ENCODE results near the gene ZFAND4. TPM values are rescaled to one million over a fixed set of nuclear protein-coding genes. Genes with fewer than 3 reads are reported as not detected.

ZFAND4 gene
- total RNA-seq, 1 experiment from 2014 or later: 18.3 TPM

- TF ChIP-seq, protein P1, sequence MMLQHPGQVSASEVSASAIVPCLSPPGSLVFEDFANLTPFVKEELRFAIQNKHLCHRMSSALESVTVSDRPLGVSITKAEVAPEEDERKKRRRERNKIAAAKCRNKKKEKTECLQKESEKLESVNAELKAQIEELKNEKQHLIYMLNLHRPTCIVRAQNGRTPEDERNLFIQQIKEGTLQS (CRISPR knock-in tag; conservative IDR thresholded peaks at IDR 0.05): no peak
- TF ChIP-seq MLX (CRISPR knock-in tag; IDR thresholded peaks at IDR 0.05): no peak
- no peak for TF ChIP-seq CTCF (IDR thresholded peaks at IDR 0.05)
- TF ChIP-seq, protein P2, sequence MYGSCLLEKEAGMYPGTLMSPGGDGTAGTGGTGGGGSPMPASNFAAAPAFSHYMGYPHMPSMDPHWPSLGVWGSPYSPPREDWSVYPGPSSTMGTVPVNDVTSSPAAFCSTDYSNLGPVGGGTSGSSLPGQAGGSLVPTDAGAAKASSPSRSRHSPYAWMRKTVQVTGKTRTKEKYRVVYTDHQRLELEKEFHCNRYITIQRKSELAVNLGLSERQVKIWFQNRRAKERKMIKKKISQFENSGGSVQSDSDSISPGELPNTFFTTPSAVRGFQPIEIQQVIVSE (CRISPR knock-in tag; IDR thresholded peaks at IDR 0.05; ENCODE audit: borderline replicate concordance): no peak
Measured at GRCh38 chr10:45592926-45593325, 79.6 kb downstream of the ZFAND4 start (continued).

DNA sequence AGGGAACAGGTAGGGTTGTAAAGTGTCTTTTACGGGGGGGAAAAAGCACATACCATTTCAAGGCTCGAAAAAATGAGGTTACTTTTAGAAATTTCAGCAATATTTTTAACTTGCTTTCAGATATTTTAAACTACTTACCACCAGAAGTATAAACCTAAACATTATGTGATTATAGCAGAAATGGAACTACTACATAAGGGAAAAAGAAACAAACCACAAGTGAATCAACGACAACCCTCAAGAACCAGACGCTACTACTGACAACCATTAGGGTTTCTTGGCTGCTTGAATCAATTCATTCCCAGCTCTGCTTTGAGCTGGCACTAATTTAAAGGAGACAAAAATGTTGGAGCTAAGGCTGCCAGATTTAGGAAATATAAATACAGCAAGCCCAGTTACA is 80.1 kb downstream of the ZFAND4 start:
- peaks cover 5% of the 10 kb centered on the region for H3K36me3 Mint-ChIP-seq
- H3K27ac Mint-ChIP-seq: peak overlapping the region; percentile 28; the same call in 1 of the 2 replicates
- ATAC-seq (no peak), DNase-seq (ENCODE audit: low spot score) (no peak)
- H3K9me3 Mint-ChIP-seq: peaks cover 10% of the 10 kb centered on the region
- H3K4me1 Mint-ChIP-seq: peaks cover 14% of the 10 kb centered on the region
- no peak for TF ChIP-seq ZBTB43 (CRISPR knock-in tag; IDR thresholded peaks at IDR 0.05)
- H3K4me3 Mint-ChIP-seq: no peak overlapping the region; the same call in 1 of the 2 replicates
- POLR2A ChIA-PET: no interaction called here
- CTCF ChIA-PET: no interaction called here
- H3K27me3 Mint-ChIP-seq (ENCODE audit: low read depth): peaks cover 20% of the 10 kb centered on the region

DNA sequence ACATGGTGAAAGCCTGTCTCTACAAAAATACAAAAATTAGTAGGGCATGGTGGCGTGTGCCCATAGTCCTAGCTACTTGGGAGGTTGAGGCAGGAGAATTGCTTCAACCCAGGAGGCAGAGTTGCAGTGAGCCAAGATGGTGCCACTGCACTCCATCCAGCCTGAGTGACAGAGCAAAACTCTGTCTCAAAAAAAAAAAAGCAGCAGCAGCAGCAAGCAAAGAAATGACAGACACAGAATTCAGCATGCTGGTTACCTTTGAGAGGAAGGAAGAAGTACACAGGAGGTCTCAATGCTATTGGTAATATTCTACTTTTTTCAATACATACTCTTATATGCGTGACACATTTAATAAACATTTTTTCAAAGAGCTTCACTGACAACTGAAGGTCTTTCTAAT is 81.3 kb downstream of the ZFAND4 start:
- H3K27me3 Mint-ChIP-seq (ENCODE audit: low read depth): peaks cover 13% of the 10 kb centered on the region
- no peak overlapping the region for H3K27ac Mint-ChIP-seq
- H3K4me3 Mint-ChIP-seq: no peak overlapping the region
- H3K36me3 Mint-ChIP-seq: peaks cover 10% of the 10 kb centered on the region
- peaks cover 14% of the 10 kb centered on the region for H3K4me1 Mint-ChIP-seq
- ATAC-seq: no peak
- ChIA-PET CTCF (no interaction called here), POLR2A (no interaction called here)
- H3K9me3 Mint-ChIP-seq: peaks cover 20% of the 10 kb centered on the region
- no peak for TF ChIP-seq ZNF219 (CRISPR knock-in tag; IDR thresholded peaks at IDR 0.05; ENCODE audit: borderline replicate concordance)
- no peak for TF ChIP-seq MAX (CRISPR knock-in tag; IDR thresholded peaks at IDR 0.05)
- no peak for TF ChIP-seq TP53 (CRISPR knock-in tag; IDR thresholded peaks at IDR 0.05)
- no peak for TF ChIP-seq MXD4 (CRISPR knock-in tag; IDR thresholded peaks at IDR 0.05; ENCODE audit: borderline replicate concordance)
- no peak for TF ChIP-seq GTF2I (CRISPR knock-in tag; conservative IDR thresholded peaks at IDR 0.05)
- TF ChIP-seq, protein P2 (CRISPR knock-in tag; IDR thresholded peaks at IDR 0.05; ENCODE audit: borderline replicate concordance): no peak
- TF ChIP-seq MLX (CRISPR knock-in tag; IDR thresholded peaks at IDR 0.05): no peak
- no peak for TF ChIP-seq RELA (CRISPR knock-in tag; IDR thresholded peaks at IDR 0.05; ENCODE audit: borderline replicate concordance)
- DNase-seq (ENCODE audit: low spot score): no peak

- Mint-ChIP-seq H3K36me3 (peaks cover 14% of the 10 kb centered on the region), H3K9me3 (peaks cover 31% of the 10 kb centered on the region), H3K27ac (no peak overlapping the region), H3K4me1 (peaks cover 10% of the 10 kb centered on the region), H3K27me3 (ENCODE audit: low read depth) (peaks cover under 1% of the 10 kb centered on the region; the same call in 1 of the 2 replicates), H3K4me3 (no peak overlapping the region)
- POLR2A ChIA-PET: no interaction called here
- DNase-seq (ENCODE audit: low spot score): no peak
- CTCF ChIA-PET: no interaction called here
- ATAC-seq: no peak
- TF ChIP-seq, protein P2 (CRISPR knock-in tag; IDR thresholded peaks at IDR 0.05; ENCODE audit: borderline replicate concordance): no peak
- TF ChIP-seq CTCF (IDR thresholded peaks at IDR 0.05): no peak
Measured at GRCh38 chr10:45589868-45590267, 82.7 kb downstream of the ZFAND4 start.
